Neural progenitor cell (in vitro differentiated cells): Measurements from ENCODE around the gene HOXD3. TPM values are rescaled to one million over a fixed set of nuclear protein-coding genes. Genes with fewer than 3 reads are reported as not detected.

Experiments
- DNase-seq: peaks from one replicate; pipeline ENCODE4 v3.0.0-alpha.2; 2016; ENCODE audit warnings: low spot score
- H2AFZ ChIP-seq: fragments of 200-600 bp; sonication (generic); replicated peaks from 2 replicates; pipeline ENCODE4 v1.6.1; 2016; ENCODE audit warnings: antibody characterized with exemption
- H3F3A ChIP-seq: fragments of 200-600 bp; sonication (generic); 2 replicates; pipeline ENCODE4 v1.6.1; 2016; ENCODE audit warnings: antibody characterized with exemption, low read depth
- H3K27ac ChIP-seq: fragments of 200-600 bp; sonication (generic); 2 replicates; pipeline ENCODE4 v1.5.1; 2016; ENCODE audit warnings: mild to moderate bottlenecking
- H3K27me3 ChIP-seq: fragments of 200-600 bp; sonication (generic); 2 replicates; pipeline ENCODE4 v1.6.1; 2016; ENCODE audit warnings: mild to moderate bottlenecking, moderate library complexity
- H3K36me3 ChIP-seq: fragments of 200-600 bp; sonication (generic); 2 replicates; pipeline ENCODE4 v1.5.1; 2016
- H3K4me1 ChIP-seq: fragments of 200-600 bp; sonication (generic); 2 replicates; pipeline ENCODE4 v1.6.1; 2016; ENCODE audit warnings: mixed run types
- H3K4me2 ChIP-seq: fragments of 200-600 bp; sonication (generic); 2 replicates; pipeline ENCODE4 v1.6.1; 2016
- H3K4me3 ChIP-seq: fragments of 200-600 bp; sonication (generic); 2 replicates; pipeline ENCODE4 v1.5.1; 2016
- H3K79me2 ChIP-seq: fragments of 200-600 bp; sonication (generic); 2 replicates; pipeline ENCODE4 v1.6.1; 2016; ENCODE audit warnings: low read depth
- H3K9ac ChIP-seq: fragments of 200-600 bp; sonication (generic); 2 replicates; pipeline ENCODE4 v1.6.1; 2016
- H3K9me3 ChIP-seq: fragments of 200-600 bp; sonication (generic); 2 replicates; pipeline ENCODE4 v1.5.1; 2016; ENCODE audit warnings: low read depth
- H4K20me1 ChIP-seq: fragments of 200-600 bp; sonication (generic); 2 replicates; pipeline ENCODE4 v1.6.1; 2016; ENCODE audit warnings: low read depth
- H3K27ac Mint-ChIP-seq: 3 replicates; pipeline ENCODE4 v1.8.0; 2021; ENCODE audit warnings: mixed read lengths
- H3K27me3 Mint-ChIP-seq: 2 replicates; pipeline ENCODE4 v1.8.0; 2022; ENCODE audit warnings: low read depth, mild to moderate bottlenecking, inconsistent platforms, moderate library complexity, mixed read lengths; ENCODE audit not compliant: insufficient read depth
- H3K36me3 Mint-ChIP-seq: 3 replicates; pipeline ENCODE4 v1.8.0; 2021; ENCODE audit warnings: mixed read lengths
- H3K4me1 Mint-ChIP-seq: 3 replicates; pipeline ENCODE4 v1.8.0; 2021; ENCODE audit warnings: mixed read lengths
- H3K4me3 Mint-ChIP-seq: 3 replicates; pipeline ENCODE4 v1.8.0; 2021; ENCODE audit warnings: mild to moderate bottlenecking, moderate library complexity, mixed read lengths
- H3K9me3 Mint-ChIP-seq: 3 replicates; pipeline ENCODE4 v1.8.0; 2020; ENCODE audit warnings: mixed read lengths
- EZH2 ChIP-seq: fragments of 200-600 bp; sonication (generic); IDR thresholded peaks from 2 replicates; pipeline ENCODE4 v1.6.1; 2017; ENCODE audit warnings: antibody characterized with exemption, mild to moderate bottlenecking, moderate library complexity
- EZH2phosphoT487 ChIP-seq: fragments of 200-600 bp; sonication (generic); IDR thresholded peaks from 2 replicates; pipeline ENCODE4 v1.6.1; 2017; ENCODE audit warnings: antibody characterized with exemption
- total RNA-seq: library from RNA; depleted of rRNA; stranded (reverse); fragments of >200 nt; gene quantifications from 2 replicates; pipeline ENCODE4 v1.2.3, GENCODE V29; 2015; ENCODE audit warnings: low replicate concordance
- TF ChIP-seq, protein P1 (sequence below): fragments of 200-600 bp; sonication (generic); IDR thresholded peaks from 2 replicates; pipeline ENCODE4 v1.5.1; 2017; ENCODE audit warnings: antibody characterized with exemption, mild to moderate bottlenecking

The HOXD3 gene
- total RNA-seq, 1 donor from 2014 or later, result not detected

- Histone ChIP-seq H3K27ac (no peak overlapping the region), H3K9ac (no peak overlapping the region), H2AFZ (no peak overlapping the region), H3K4me2 (no peak overlapping the region), H3K4me1 (no peaks in the 10 kb centered on the region), H3K4me3 (no peak overlapping the region), H3K79me2 (no peaks in the 10 kb centered on the region), H3K36me3 (no peaks in the 10 kb centered on the region), H3K27me3 (peaks cover 100% of the 10 kb centered on the region), H3F3A (no peaks in the 10 kb centered on the region), H3K9me3 (no peaks in the 10 kb centered on the region), H4K20me1 (peaks cover 99% of the 10 kb centered on the region)
- no peak overlapping the region for H3K27ac Mint-ChIP-seq
- H3K9me3 Mint-ChIP-seq, result peaks cover 11% of the 10 kb centered on the region
- peaks cover 9% of the 10 kb centered on the region for H3K4me1 Mint-ChIP-seq
- no peaks in the 10 kb centered on the region for H3K36me3 Mint-ChIP-seq
- no peak for TF ChIP-seq EZH2
- TF ChIP-seq, protein P1, sequence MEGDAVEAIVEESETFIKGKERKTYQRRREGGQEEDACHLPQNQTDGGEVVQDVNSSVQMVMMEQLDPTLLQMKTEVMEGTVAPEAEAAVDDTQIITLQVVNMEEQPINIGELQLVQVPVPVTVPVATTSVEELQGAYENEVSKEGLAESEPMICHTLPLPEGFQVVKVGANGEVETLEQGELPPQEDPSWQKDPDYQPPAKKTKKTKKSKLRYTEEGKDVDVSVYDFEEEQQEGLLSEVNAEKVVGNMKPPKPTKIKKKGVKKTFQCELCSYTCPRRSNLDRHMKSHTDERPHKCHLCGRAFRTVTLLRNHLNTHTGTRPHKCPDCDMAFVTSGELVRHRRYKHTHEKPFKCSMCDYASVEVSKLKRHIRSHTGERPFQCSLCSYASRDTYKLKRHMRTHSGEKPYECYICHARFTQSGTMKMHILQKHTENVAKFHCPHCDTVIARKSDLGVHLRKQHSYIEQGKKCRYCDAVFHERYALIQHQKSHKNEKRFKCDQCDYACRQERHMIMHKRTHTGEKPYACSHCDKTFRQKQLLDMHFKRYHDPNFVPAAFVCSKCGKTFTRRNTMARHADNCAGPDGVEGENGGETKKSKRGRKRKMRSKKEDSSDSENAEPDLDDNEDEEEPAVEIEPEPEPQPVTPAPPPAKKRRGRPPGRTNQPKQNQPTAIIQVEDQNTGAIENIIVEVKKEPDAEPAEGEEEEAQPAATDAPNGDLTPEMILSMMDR, result no peak
- TF ChIP-seq EZH2phosphoT487, result peak; percentile 36
- H3K27me3 Mint-ChIP-seq, result peaks cover 90% of the 10 kb centered on the region
- no peak for DNase-seq
- H3K4me3 Mint-ChIP-seq, result no peak overlapping the region
These were observed 4.1 kb downstream of the HOXD3 start for GRCh38 chr2:176160986-176161824.

GRCh38 chr2:176161825-176162626 is 4.9 kb downstream of the HOXD3 start:
- Histone ChIP-seq H3K9me3 (no peaks in the 10 kb centered on the region), H3K27me3 (peaks cover 100% of the 10 kb centered on the region), H2AFZ (no peak overlapping the region), H3K36me3 (no peaks in the 10 kb centered on the region), H3K27ac (no peak overlapping the region), H3K4me3 (no peak overlapping the region), H4K20me1 (peaks cover 99% of the 10 kb centered on the region), H3F3A (no peaks in the 10 kb centered on the region), H3K79me2 (no peaks in the 10 kb centered on the region), H3K4me2 (no peak overlapping the region), H3K4me1 (no peaks in the 10 kb centered on the region), H3K9ac (no peak overlapping the region)
- peak; percentile 35 for DNase-seq
- H3K27me3 Mint-ChIP-seq, result peaks cover 92% of the 10 kb centered on the region
- H3K36me3 Mint-ChIP-seq, result no peaks in the 10 kb centered on the region
- H3K9me3 Mint-ChIP-seq, result peaks cover 14% of the 10 kb centered on the region
- no peak overlapping the region for H3K27ac Mint-ChIP-seq
- TF ChIP-seq EZH2phosphoT487 (peak; percentile 13), EZH2 (peak; percentile 74)
- TF ChIP-seq, protein P1, result no peak
- H3K4me1 Mint-ChIP-seq, result peaks cover 9% of the 10 kb centered on the region
- no peak overlapping the region for H3K4me3 Mint-ChIP-seq

GRCh38 chr2:176162911-176163671 is 6.0 kb downstream of the HOXD3 start:
- H3K79me2 ChIP-seq, result no peaks in the 10 kb centered on the region
- peaks cover 14% of the 10 kb centered on the region for H3K9me3 Mint-ChIP-seq
- H3K27me3 Mint-ChIP-seq, result peaks cover 94% of the 10 kb centered on the region
- H3K9ac ChIP-seq, result no peak overlapping the region
- peak; percentile 43 for DNase-seq
- H3K27ac ChIP-seq, result no peak overlapping the region
- no peak overlapping the region for H2AFZ ChIP-seq
- no peak overlapping the region for H3K27ac Mint-ChIP-seq
- peaks cover 100% of the 10 kb centered on the region for H3K27me3 ChIP-seq
- peaks cover 99% of the 10 kb centered on the region for H4K20me1 ChIP-seq
- no peak overlapping the region for H3K4me2 ChIP-seq
- H3F3A ChIP-seq, result no peaks in the 10 kb centered on the region
- H3K36me3 ChIP-seq, result no peaks in the 10 kb centered on the region
- no peak overlapping the region for H3K4me3 ChIP-seq
- no peaks in the 10 kb centered on the region for H3K4me1 ChIP-seq
- TF ChIP-seq, protein P1, result no peak
- TF ChIP-seq EZH2 (peak; percentile 72), EZH2phosphoT487 (peak; percentile 66)
- H3K36me3 Mint-ChIP-seq, result no peaks in the 10 kb centered on the region
- peaks cover 2% of the 10 kb centered on the region for H3K4me1 Mint-ChIP-seq
- H3K9me3 ChIP-seq, result no peaks in the 10 kb centered on the region
- no peak overlapping the region for H3K4me3 Mint-ChIP-seq
